Measurements from ENCODE around the gene ELOVL7.

DNA sequence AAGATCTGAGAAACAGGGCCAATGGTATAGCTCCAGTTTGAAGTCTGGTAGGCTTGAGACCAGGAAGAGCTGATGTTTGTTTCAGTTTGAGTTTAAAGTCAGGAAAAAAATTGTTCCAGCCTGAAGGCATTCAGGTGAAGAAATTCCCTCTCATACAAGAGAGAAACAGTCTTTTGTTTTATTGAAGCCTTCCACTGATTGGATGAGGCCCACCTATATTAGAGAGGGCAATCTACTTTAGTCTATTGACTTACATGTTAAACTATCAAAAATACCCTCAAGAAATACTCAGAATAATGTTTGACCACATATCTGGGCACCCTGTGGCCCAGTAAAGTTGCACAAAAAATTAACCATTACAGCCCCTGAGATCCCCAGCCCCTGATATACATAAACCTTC lies 138.9 kb downstream of the ELOVL7 start:
- TF ChIP-seq, protein P1, sequence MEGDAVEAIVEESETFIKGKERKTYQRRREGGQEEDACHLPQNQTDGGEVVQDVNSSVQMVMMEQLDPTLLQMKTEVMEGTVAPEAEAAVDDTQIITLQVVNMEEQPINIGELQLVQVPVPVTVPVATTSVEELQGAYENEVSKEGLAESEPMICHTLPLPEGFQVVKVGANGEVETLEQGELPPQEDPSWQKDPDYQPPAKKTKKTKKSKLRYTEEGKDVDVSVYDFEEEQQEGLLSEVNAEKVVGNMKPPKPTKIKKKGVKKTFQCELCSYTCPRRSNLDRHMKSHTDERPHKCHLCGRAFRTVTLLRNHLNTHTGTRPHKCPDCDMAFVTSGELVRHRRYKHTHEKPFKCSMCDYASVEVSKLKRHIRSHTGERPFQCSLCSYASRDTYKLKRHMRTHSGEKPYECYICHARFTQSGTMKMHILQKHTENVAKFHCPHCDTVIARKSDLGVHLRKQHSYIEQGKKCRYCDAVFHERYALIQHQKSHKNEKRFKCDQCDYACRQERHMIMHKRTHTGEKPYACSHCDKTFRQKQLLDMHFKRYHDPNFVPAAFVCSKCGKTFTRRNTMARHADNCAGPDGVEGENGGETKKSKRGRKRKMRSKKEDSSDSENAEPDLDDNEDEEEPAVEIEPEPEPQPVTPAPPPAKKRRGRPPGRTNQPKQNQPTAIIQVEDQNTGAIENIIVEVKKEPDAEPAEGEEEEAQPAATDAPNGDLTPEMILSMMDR (IDR thresholded peaks at IDR 0.05; ENCODE audit: control extremely low read depth in 1 of 3, insufficient read depth in 1 of 3, low read depth in 1 of 3, low read length in 3 of 3): no peak
- TF ChIP-seq POLR2A (IDR thresholded peaks at IDR 0.05; ENCODE audit: control extremely low read depth in 1 of 2, low read depth in 2 of 2, low read length in 2 of 2): no peak
- TF ChIP-seq, protein P2, sequence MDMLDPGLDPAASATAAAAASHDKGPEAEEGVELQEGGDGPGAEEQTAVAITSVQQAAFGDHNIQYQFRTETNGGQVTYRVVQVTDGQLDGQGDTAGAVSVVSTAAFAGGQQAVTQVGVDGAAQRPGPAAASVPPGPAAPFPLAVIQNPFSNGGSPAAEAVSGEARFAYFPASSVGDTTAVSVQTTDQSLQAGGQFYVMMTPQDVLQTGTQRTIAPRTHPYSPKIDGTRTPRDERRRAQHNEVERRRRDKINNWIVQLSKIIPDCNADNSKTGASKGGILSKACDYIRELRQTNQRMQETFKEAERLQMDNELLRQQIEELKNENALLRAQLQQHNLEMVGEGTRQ (IDR thresholded peaks at IDR 0.05; ENCODE audit: low read length): no peak
- TF ChIP-seq, protein P3, sequence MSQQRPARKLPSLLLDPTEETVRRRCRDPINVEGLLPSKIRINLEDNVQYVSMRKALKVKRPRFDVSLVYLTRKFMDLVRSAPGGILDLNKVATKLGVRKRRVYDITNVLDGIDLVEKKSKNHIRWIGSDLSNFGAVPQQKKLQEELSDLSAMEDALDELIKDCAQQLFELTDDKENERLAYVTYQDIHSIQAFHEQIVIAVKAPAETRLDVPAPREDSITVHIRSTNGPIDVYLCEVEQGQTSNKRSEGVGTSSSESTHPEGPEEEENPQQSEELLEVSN (IDR thresholded peaks at IDR 0.05): no peak
- no peak for TF ChIP-seq PHF8 (conservative IDR thresholded peaks at IDR 0.05; ENCODE audit: low read depth, low read length)
- TF ChIP-seq HDAC6 (IDR thresholded peaks at IDR 0.05; ENCODE audit: low read depth, low read length): no peak
